OCI-LY1 (cell line): ENCODE results near the gene GAS2L2.
A peak's percentile ranks its signal among the peaks of the same experiment; 100 is the strongest.

Source experiments
- H2AFZ ChIP-seq: fragments of 200-600 bp; sonication (generic), shearing (Covaris generic); 2 replicates; pipeline ENCODE4 v1.6.0; 2014; ENCODE audit warnings: antibody characterized with exemption, mild to moderate bottlenecking, low read length
- H3F3A ChIP-seq: fragments of 200-600 bp; sonication (generic), shearing (Covaris generic); 2 replicates; pipeline ENCODE4 v1.6.0; 2014; ENCODE audit warnings: mild to moderate bottlenecking, antibody characterized with exemption, low read length, moderate library complexity; ENCODE audit not compliant: insufficient read depth
- H3K27ac ChIP-seq: fragments of 200-600 bp; sonication (generic); 2 replicates; pipeline ENCODE4 v1.5.1; 2014; ENCODE audit warnings: low read length, mixed run types, mild to moderate bottlenecking, low read depth; ENCODE audit not compliant: poor library complexity, severe bottlenecking
- H3K27me3 ChIP-seq: fragments of 200-600 bp; sonication (generic); 2 replicates; pipeline ENCODE4 v1.6.0; 2014; ENCODE audit warnings: antibody characterized with exemption, mild to moderate bottlenecking, low read length, moderate library complexity; ENCODE audit not compliant: insufficient read depth
- H3K36me3 ChIP-seq: fragments of 200-600 bp; sonication (generic); 2 replicates; pipeline ENCODE4 v1.6.1; 2014; ENCODE audit warnings: mild to moderate bottlenecking, antibody characterized with exemption, low read length, moderate library complexity, mixed read lengths; ENCODE audit not compliant: insufficient read depth
- H3K4me1 ChIP-seq: fragments of 200-600 bp; sonication (generic); 2 replicates; pipeline ENCODE4 v1.5.1; 2014; ENCODE audit warnings: mild to moderate bottlenecking, low read length, moderate library complexity; ENCODE audit not compliant: insufficient read depth, severe bottlenecking
- H3K4me2 ChIP-seq: fragments of 200-600 bp; sonication (generic), shearing (Covaris generic); 2 replicates; pipeline ENCODE4 v1.6.1; 2014; ENCODE audit warnings: low read length
- H3K4me3 ChIP-seq: fragments of 200-600 bp; sonication (generic); 2 replicates; pipeline ENCODE4 v1.5.1; 2014; ENCODE audit warnings: low read length, low read depth, mild to moderate bottlenecking, mixed read lengths; ENCODE audit not compliant: poor library complexity, severe bottlenecking
- H3K79me2 ChIP-seq: fragments of 200-600 bp; shearing (Covaris generic); 2 replicates; pipeline ENCODE4 v1.6.1; 2016; ENCODE audit warnings: mixed run types, low read length, mixed read lengths; ENCODE audit not compliant: insufficient read depth
- H3K9ac ChIP-seq: fragments of 200-600 bp; sonication (generic), shearing (Covaris generic); 2 replicates; pipeline ENCODE4 v1.6.1; 2014; ENCODE audit warnings: mild to moderate bottlenecking, low read length, mixed read lengths
- H3K9me2 ChIP-seq: fragments of 200-600 bp; sonication (generic), shearing (Covaris generic); 2 replicates; pipeline ENCODE4 v1.6.1; 2014; ENCODE audit warnings: low read depth, mild to moderate bottlenecking, low read length, mixed read lengths
- H3K9me3 ChIP-seq: fragments of 200-600 bp; shearing (Covaris generic); 2 replicates; pipeline ENCODE4 v1.6.1; 2014; ENCODE audit warnings: low read length, mixed read lengths
- H4K20me1 ChIP-seq: fragments of 200-600 bp; sonication (generic), shearing (Covaris generic); 2 replicates; pipeline ENCODE4 v1.6.0; 2016; ENCODE audit warnings: mild to moderate bottlenecking, low read length; ENCODE audit not compliant: insufficient read depth
- CTCF ChIP-seq: fragments of 200-600 bp; sonication (generic), shearing (Covaris generic); IDR thresholded peaks from 2 replicates; pipeline ENCODE4 v1.5.1; 2017; ENCODE audit warnings: mild to moderate bottlenecking, antibody characterized with exemption, low read length, moderate library complexity, mixed read lengths
- EZH2 ChIP-seq: fragments of 200-600 bp; sonication (generic), shearing (Covaris generic); IDR thresholded peaks from 2 replicates; pipeline ENCODE4 v1.8.0; 2017; ENCODE audit warnings: borderline replicate concordance, mixed run types, mild to moderate bottlenecking, antibody characterized with exemption, low read length, moderate library complexity, mixed read lengths

Gene GAS2L2

DNA sequence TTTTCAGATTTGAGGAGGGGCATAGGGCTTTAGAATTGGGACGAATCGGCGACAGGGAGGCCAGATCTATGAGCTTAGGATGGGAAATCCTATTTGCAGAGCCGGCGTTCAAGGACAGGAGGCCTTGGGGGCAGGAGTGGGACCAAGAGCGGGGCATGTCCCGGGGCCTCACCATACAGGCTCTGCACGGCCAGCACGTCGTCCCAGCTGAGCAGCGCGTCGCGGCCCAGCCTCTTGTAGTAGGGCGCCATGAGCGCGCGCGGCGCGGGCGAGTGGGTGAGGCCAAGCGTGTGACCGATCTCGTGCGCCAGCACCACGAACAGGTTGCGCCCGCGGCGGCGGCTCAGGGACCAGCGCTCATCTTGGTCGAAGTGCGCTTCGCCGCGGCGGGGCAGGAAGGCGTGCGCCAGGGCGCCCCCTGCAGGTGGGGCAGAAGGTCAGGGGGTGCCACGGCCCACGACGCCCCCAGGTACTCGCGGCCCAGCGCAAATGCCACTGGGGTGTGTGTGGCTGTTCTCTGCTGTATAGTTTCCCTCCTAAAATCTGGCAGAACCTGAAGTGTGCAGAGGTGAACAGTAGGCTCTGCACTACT lies 17.0 kb upstream of the GAS2L2 start:
- Histone ChIP-seq H4K20me1 (no peaks in the 10 kb centered on the region), H2AFZ (no peak overlapping the region), H3K9me3 (no peaks in the 10 kb centered on the region), H3K36me3 (no peaks in the 10 kb centered on the region), H3K27ac (no peak overlapping the region), H3K9ac (no peak overlapping the region), H3K79me2 (no peaks in the 10 kb centered on the region), H3K27me3 (0 out of 2 replicates have a peak, but pooled peaks cover 5% of the 10 kb centered on the region), H3K4me3 (no peak overlapping the region), H3K4me2 (no peak overlapping the region), H3K4me1 (peaks cover 2% of the 10 kb centered on the region), H3K9me2 (no peaks in the 10 kb centered on the region), H3F3A (no peaks in the 10 kb centered on the region)
- TF ChIP-seq CTCF: peak; percentile 32; the same call in 1 of the 2 replicates
- no peak for TF ChIP-seq EZH2

DNA sequence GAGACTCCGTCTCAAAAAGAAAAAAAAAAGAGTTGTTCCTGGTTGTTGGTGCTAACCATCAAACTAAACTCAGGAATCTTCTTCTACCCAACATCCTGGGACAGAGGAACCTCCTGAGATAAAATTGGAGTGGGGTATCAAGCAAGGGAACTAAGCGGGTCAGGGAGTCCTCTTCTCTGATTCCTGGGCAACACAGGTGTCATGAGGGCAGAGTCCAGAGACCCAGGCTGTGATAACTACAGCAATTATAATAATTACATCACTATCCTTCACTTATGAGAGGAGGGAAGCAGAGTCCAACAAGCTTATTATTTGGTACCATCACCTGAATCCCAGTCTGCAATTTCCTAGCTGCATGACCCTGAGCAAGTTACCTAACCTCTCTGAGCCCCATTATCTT lies 15.8 kb upstream of the GAS2L2 start:
- H3K27ac ChIP-seq: no peak overlapping the region
- no peak overlapping the region for H3K4me2 ChIP-seq
- no peaks in the 10 kb centered on the region for H3K9me2 ChIP-seq
- H4K20me1 ChIP-seq: no peaks in the 10 kb centered on the region
- no peaks in the 10 kb centered on the region for H3F3A ChIP-seq
- no peak overlapping the region for H2AFZ ChIP-seq
- no peaks in the 10 kb centered on the region for H3K36me3 ChIP-seq
- 0 out of 2 replicates have a peak, but pooled peaks cover 5% of the 10 kb centered on the region for H3K27me3 ChIP-seq
- H3K4me1 ChIP-seq: peaks cover 6% of the 10 kb centered on the region
- TF ChIP-seq CTCF: no peak
- TF ChIP-seq EZH2: no peak
- H3K4me3 ChIP-seq: no peak overlapping the region
- H3K79me2 ChIP-seq: no peaks in the 10 kb centered on the region
- no peaks in the 10 kb centered on the region for H3K9me3 ChIP-seq
- no peak overlapping the region for H3K9ac ChIP-seq

GRCh38 chr17:35766903-35767510 lies 14.0 kb upstream of the GAS2L2 start:
- no peaks in the 10 kb centered on the region for H3K79me2 ChIP-seq
- no peaks in the 10 kb centered on the region for H3F3A ChIP-seq
- H3K27ac ChIP-seq: no peak overlapping the region
- TF ChIP-seq EZH2 (no peak), CTCF (peak; percentile 58; the same call in 1 of the 2 replicates)
- peaks cover 6% of the 10 kb centered on the region for H3K4me1 ChIP-seq
- H3K9me3 ChIP-seq: no peaks in the 10 kb centered on the region
- no peak overlapping the region for H3K4me2 ChIP-seq
- H3K27me3 ChIP-seq: no peaks in the 10 kb centered on the region
- H3K36me3 ChIP-seq: no peaks in the 10 kb centered on the region
- H3K9ac ChIP-seq: no peak overlapping the region
- no peaks in the 10 kb centered on the region for H3K9me2 ChIP-seq
- no peaks in the 10 kb centered on the region for H4K20me1 ChIP-seq
- H3K4me3 ChIP-seq: no peak overlapping the region
- H2AFZ ChIP-seq: no peak overlapping the region
